ENCODE measurements around the gene UFM1. TPM values are rescaled to one million over a fixed set of nuclear protein-coding genes. Genes with fewer than 3 reads are reported as not detected.

Gene UFM1
- total and polyA plus RNA-seq, 8 donors: 12.7 to 147 (median 38.8) TPM

GRCh38 chr13:38340624-38341023 is 9.0 kb upstream of the UFM1 start:
- Histone ChIP-seq H3K36me3 (no peaks in the 10 kb centered on the region), H3K4me1 (no peaks in the 10 kb centered on the region), H3K9me3 (no peaks in the 10 kb centered on the region), H3K4me3 (no peak overlapping the region), H3K27me3 (no peaks in the 10 kb centered on the region), H3K27ac (no peak overlapping the region)
- no peak for TF ChIP-seq POLR2AphosphoS5 (IDR thresholded peaks at IDR 0.05)
- TF ChIP-seq EP300 (IDR thresholded peaks at IDR 0.05): no peak
- no peak for TF ChIP-seq POLR2A (IDR thresholded peaks at IDR 0.05)
- TF ChIP-seq CTCF (IDR thresholded peaks at IDR 0.05): no peak
- no peak for DNase-seq
- WGBS, 5 donors: 92 to 100% (median 100%) methylated on average over 1 of the region's 1 CpG
- intact Hi-C loops (cut with DNase I; ENCODE audit: low total_unique reads): no loop called here

- H3K27ac ChIP-seq: no peak overlapping the region
- H3K4me3 ChIP-seq: no peak overlapping the region
- H3K36me3 ChIP-seq: no peaks in the 10 kb centered on the region
- 45 to 71% (median 63%) methylated on average over 3 of the region's 3 CpGs for WGBS, 5 donors
- H3K9me3 ChIP-seq: no peaks in the 10 kb centered on the region
- no peak for TF ChIP-seq EP300 (IDR thresholded peaks at IDR 0.05)
- no peak for TF ChIP-seq POLR2A (IDR thresholded peaks at IDR 0.05)
- no peak for TF ChIP-seq CTCF (IDR thresholded peaks at IDR 0.05)
- TF ChIP-seq POLR2AphosphoS5 (IDR thresholded peaks at IDR 0.05): no peak
- H3K4me1 ChIP-seq: no peaks in the 10 kb centered on the region
- DNase-seq: no peak
- intact Hi-C loops (cut with DNase I; ENCODE audit: low total_unique reads): no loop called here
- no peaks in the 10 kb centered on the region for H3K27me3 ChIP-seq
Observed at GRCh38 chr13:38341149-38341692, 8.4 kb upstream of the UFM1 start.

- 68 to 87% (median 83%) methylated on average over 2 of the region's 2 CpGs for WGBS, 5 donors
- Histone ChIP-seq H3K4me3 (no peak overlapping the region), H3K4me1 (peaks cover 13 to 22% (median 17%) of the 10 kb centered on the region in 4 donors), H3K27me3 (no peaks in the 10 kb centered on the region), H3K36me3 (no peaks in the 10 kb centered on the region), H3K9me3 (no peaks in the 10 kb centered on the region), H3K27ac (no peak overlapping the region)
- DNase-seq: no peak
- TF ChIP-seq EP300 (IDR thresholded peaks at IDR 0.05): no peak
- TF ChIP-seq POLR2A (IDR thresholded peaks at IDR 0.05): no peak
- TF ChIP-seq CTCF (IDR thresholded peaks at IDR 0.05): no peak
- no peak for TF ChIP-seq POLR2AphosphoS5 (IDR thresholded peaks at IDR 0.05)
- intact Hi-C loops (cut with DNase I; ENCODE audit: low total_unique reads): no loop called here
Observed at GRCh38 chr13:38346764-38347163, 2.9 kb upstream of the UFM1 start.

DNA sequence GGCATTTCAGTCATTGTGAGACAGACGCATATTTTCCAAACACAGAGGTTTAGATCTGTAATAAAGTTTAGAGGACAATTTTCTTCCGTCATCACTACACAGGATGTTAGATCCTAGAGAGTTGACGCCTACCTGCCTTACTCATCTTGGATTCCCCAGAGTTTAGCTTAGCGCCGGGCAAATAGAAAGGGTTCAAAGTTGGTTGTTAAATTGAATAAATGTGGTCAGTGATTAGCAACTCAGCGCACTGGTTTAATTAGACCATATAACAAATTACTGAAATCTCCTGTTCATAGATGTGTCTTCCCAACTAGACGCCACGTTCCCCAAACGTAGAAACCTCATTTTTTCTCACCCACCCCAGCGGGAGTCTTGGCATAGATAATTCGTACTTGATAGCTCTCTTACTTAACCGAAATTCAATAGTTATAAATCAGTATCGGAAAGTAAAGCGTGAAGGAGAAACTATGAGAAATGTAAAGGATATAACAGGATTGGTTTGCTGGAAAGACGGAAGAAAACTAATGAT is 726 bp upstream of the UFM1 start:
- Histone ChIP-seq H3K4me3 (peak overlapping the region; percentile 78 to 91 (median 87)), H3K27me3 (no peaks in the 10 kb centered on the region), H3K27ac (peak overlapping the region; percentile 58 to 96 (median 92)), H3K36me3 (peaks cover 0 to 15% (median 3%) of the 10 kb centered on the region in 4 donors), H3K4me1 (peaks cover 20 to 41% (median 31%) of the 10 kb centered on the region in 4 donors), H3K9me3 (no peaks in the 10 kb centered on the region)
- 0 to 1% (median 1%) methylated on average over 15 of the region's 15 CpGs for WGBS, 5 donors
- peak in 1 of 2 donors; percentile 39 for DNase-seq
- TF ChIP-seq EP300 (IDR thresholded peaks at IDR 0.05): no peak
- no peak for TF ChIP-seq POLR2A (IDR thresholded peaks at IDR 0.05)
- intact Hi-C loops (cut with DNase I; ENCODE audit: low total_unique reads): no loop called here

DNA sequence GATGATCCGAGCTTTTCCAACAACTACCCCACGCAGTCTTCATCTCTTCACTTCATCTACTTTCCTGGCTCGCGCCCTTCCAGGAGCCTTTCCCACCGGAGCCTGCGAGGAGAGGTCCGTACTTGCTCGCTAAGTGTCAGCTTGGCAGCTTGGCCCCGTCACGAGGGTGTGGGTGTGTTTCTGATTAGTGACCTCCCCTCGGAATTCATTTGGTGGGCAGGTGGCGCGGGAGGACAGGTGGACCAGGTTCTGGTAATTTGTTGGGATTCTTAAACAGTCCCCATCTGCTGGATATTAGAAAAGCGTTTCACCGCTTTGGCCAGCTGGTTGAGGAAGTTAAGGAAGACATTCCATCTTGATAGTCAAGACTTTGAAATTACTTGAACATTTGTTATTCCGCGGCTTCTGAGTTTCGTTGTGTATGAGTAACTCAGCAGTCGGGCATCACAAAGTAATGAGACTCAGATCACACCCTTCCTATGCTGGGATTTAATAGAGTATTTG is 515 bp downstream of the UFM1 start:
- H3K4me1 ChIP-seq: peaks cover 20 to 44% (median 31%) of the 10 kb centered on the region in 4 donors
- H3K4me3 ChIP-seq: peak overlapping the region; percentile 78 to 91 (median 87)
- intact Hi-C loops (cut with DNase I; ENCODE audit: low total_unique reads): no loop called here
- no peak for TF ChIP-seq POLR2A (IDR thresholded peaks at IDR 0.05)
- TF ChIP-seq CTCF (IDR thresholded peaks at IDR 0.05): no peak
- TF ChIP-seq POLR2AphosphoS5 (IDR thresholded peaks at IDR 0.05): no peak
- no peak for TF ChIP-seq EP300 (IDR thresholded peaks at IDR 0.05)
- no peaks in the 10 kb centered on the region for H3K27me3 ChIP-seq
- H3K27ac ChIP-seq: peak overlapping the region; percentile 92 to 96 (median 92)
- no peaks in the 10 kb centered on the region for H3K9me3 ChIP-seq
- H3K36me3 ChIP-seq: peaks cover 4 to 27% (median 16%) of the 10 kb centered on the region in 4 donors
- peak; percentile 74 to 90 for DNase-seq
- WGBS, 5 donors: 0 to 1% (median 1%) methylated on average over 19 of the region's 19 CpGs
